ENCODE data around the gene TMA7B.

TMA7B gene

DNA sequence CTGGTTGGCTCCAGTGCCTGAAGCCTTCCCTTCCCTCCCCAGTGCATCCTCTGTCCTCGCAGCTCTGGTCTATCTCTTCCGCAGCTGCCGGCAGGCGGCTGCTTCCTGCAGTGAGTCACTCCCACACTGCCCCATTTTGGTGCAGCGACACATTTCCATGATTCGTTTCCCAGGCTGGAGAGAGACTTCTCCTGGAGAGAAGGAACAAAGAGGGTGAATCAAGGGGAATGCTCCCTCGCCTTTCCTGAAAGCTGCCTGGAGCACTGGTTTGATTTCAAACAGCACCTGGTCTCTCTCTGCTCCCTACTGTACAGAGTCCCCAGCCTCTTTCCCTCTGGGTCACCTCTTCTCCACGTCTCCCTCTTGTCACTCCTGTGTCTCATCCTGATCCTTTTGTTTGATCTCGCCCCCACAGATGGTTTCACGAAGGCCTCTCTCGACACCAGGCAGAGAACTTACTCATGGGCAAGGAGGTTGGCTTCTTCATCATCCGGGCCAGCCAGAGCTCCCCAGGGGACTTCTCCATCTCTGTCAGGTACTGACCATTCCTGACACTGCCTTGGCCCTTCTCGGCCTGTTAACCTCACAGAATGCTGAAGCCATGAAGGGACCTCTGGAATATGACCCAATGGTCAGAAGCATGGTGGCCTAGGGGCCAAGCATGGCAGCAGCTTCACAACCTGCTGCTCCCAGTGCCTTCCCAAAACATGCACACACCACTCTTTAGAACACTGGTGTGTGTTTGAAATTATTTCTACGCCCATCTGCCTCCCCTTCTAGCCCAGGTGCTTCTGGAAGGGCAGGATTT, at the start of gene TMA7B:
Gene TMA7B, plus strand, starts transcription at position 758 of the 808 bp plus-strand sequence. CDS start 3,978 bp downstream, outside the sequence.
- DNase-seq (ENCODE audit: low read depth in 2 of 2) = no peak

DNA sequence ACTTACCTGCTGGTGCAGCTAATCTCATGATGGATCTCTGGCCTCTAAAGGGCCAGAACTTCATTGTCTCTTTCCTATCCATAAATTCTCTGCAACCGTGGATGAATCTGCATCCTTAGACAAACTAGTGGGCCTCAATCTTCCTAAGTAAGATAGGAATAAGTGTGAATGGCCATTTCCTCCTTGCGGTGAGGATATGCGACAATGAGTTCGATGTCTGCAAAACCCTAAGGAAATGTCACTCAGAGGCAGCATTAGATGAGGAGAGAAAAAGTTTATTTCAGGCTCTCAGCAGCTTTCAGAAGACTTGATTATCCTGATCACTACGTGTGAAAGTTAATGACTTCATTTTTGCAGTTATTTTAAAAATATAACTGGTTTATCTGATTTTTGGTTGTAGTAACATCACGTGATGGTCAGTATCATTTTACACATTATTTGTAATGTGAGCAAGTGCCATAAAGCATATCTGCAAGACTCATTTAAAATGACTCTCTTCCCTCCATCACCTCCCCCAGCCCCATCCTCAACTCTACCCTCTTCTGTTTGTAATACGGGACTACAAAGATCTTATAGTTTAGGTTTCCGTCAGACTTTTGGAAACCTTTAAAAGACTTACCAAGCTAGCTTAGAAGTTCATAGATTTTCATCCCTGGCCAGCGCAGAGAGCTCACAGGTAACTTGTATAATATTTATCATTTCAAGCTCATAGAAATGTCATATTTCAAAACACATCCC, 49.2 kb upstream of the TMA7B start:
- DNase-seq (ENCODE audit: low read depth in 2 of 2) = no peak

DNA sequence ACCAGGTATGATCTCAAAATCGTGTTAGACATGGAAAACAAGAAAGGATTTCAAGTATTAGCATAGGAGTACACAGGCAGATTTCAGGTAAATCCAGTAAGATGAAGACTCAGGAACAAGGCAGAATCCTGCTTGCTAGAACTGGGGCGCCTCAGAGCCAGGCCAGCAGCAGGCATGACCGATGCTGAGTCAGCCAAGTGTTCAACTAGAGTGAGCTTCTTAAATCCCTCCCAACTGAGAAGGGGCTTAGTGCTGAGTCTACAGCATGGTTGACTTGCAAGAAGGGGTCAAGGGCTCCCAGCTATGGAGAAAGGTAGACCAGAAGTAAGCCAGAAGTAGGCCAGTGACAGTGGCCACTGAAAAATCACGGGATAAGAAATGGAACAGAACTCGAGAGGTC, 46.9 kb upstream of the TMA7B start:
- no peak for DNase-seq (ENCODE audit: low read depth in 2 of 2)

DNA sequence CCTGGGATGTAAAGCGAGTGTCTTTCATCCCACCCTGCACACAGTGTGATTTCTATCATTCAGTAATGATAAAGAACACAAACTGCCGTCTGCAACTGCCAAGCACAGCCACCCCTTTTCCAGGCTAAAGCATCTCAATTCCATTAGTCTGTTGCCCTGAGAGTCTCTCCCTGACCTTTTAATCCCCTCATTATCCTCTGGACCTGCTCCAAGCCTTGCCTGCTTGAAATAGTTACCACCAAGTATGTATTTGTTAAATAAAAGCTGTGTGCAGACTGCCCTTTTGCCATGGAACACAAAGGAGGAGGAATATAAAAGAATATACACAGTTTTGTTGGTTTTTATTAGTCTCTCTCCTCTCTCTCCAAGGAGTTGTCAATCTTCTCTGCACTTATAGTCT, 46.3 kb upstream of the TMA7B start:
- DNase-seq (ENCODE audit: low read depth in 2 of 2) = no peak

DNA sequence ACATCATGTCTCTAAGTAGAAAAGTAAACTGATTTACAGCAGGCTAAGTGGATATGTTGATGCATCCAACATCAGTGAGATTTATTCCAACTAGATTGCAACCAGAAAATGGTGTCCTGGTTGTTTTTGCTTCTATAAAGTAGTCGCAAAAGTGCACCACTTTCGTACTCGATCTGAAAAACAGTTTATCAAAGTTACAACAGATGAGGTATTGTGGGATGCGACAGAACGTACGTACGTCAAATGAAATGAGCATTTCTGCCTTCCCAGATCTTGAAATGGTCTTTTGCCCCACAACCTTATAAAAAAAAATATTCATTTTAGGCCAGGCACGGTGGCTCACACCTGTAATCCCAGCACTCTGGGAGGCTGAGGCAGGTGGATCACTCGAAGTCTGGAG, 45.6 kb upstream of the TMA7B start:
- DNase-seq (ENCODE audit: low read depth in 2 of 2) = no peak

DNA sequence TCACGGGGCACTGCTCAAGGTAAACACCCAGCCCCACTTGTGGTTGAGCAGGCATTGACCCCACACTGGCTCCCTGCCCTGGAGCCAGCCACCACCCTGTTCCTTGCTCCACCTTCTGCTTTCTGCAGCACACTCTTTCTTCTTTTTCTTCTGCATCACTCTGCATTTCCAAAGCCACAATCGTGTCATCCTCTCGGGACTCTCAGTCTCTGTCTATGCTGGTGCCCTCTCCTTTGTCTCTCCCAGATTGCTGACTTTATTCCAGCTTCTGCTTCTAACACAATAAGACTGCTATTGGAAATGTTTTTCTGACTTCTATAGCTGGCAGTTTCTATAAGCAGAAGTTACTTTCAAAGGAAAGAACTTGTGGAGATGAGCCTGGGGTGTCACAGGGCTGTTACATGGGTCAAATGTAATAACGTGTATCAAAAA, 44.9 kb upstream of the TMA7B start:
- no peak for DNase-seq (ENCODE audit: low read depth in 2 of 2)

DNA sequence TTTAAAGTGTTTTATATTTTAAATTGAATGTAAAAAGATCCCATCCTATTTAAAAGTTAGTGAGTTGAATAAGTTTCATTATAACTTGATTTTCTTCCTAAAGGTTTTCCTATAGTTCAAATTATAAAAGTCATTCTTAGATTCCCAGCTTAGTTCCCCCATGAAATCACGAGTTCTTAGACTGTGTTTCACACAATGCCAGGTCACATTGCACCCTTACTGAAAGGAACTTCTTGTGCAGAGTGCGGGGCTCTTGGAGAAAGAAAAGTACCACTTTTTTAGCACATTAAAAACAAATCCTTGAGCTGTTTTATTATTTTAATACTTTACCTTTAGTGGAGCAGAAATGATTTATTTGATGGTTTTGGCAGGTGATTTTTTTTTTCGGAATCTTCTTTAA, 43.7 kb upstream of the TMA7B start:
- no peak for DNase-seq (ENCODE audit: low read depth in 2 of 2)

DNA sequence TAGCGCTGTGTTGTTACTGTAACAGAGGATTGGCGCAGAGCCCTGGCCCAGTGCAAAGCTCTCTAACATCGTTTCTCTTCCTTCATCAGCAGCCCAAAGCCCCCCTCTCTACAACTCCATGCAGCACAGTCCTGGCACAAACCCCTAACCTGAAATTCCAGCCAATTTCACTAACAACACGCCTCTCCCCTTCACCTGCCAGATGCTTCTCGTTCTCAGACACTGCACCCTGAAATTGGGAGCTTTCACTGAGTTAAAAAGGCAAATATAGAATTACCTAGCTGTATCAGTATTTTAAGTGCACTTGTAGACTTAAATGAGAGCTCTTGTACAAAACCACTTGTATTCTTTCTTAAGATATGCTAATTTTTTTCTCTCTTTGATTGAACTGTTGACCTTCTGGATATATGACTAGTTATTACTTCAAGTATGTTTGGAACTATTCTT, 43.0 kb upstream of the TMA7B start:
- no peak for DNase-seq (ENCODE audit: low read depth in 2 of 2)

DNA sequence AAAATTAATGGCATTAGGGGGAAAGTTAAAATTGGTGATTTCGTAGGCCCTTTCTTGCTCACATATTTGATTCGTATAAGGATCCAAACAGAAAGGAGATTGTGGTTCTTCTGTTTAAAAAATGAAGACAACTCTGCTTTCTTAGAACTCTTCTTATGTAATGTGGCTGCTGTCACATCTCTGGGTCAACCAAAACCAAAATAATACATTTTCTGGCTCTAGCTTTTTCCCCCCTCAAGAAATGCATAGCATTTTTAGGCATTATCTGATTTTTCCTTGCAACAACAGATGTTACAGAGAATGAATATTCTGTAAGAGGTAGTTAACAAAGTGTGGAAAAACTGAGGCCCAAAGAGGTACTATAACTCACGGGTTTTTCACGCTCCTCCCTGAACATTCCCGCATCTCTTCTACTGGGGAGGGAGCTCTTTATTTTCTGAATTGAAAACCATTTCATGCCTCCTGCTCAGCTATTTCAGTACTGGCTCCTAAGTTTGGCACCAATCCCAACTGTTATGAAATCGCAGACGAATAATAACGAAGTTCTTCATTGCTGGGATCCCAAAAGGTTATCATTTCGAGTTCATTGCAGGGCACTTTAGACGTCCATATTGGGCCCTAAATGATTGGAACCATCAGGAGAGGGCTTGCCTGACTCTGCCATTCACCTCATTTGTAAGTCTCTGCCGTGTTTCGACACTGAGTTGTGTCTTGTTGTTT, 42.3 kb upstream of the TMA7B start:
- no peak for DNase-seq (ENCODE audit: low read depth in 2 of 2)

DNA sequence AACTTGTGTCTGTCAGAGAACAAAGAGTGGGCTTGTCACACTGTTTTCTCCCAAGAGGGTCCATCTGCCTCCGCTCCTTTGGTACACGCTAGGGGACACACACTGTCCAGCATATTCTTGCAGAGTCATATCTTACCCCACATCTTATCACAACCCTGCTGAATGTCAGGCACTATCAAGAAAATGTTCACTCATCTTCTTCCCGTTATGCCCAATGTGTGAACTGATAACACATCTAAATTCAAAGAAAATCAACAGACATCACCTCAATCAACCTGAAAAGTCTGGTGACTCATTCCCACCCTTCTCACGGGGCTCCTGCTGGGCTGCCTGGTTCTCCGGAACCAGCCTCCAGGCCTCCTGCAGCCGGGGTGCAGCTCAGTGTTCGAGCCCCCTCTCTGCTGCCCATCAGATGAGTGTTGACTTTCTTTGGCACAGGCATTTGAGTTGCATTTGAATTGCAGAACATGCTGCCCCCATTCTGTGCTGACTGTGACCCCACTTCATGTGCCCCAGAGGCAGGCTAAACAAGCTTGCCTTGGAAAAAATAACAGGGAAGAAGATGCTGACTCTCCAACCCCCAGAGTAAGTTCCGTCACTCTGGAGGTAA, 40.0 kb upstream of the TMA7B start:
- peak; percentile 59 to 67 for DNase-seq (ENCODE audit: low read depth in 2 of 2)

DNA sequence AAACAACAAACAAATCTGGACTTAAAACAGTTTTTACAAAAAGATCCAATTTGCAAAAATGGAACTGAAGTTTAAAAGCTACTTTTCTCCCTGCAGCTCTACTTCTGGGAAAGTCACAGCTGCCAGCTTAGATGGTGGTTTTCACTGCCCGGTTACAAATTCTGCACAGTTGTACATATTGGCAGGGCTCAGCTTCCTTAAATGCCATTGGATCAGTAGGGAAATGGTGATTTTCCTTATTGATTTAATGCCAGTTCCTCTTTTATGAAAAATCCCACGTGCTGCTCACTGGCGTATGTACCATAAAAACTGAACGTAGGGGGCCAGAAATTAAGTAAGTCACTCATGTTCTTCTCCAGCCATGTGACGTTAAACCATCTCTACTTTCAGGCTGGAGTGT, 36.5 kb upstream of the TMA7B start:
- no peak for DNase-seq (ENCODE audit: low read depth in 2 of 2)

DNA sequence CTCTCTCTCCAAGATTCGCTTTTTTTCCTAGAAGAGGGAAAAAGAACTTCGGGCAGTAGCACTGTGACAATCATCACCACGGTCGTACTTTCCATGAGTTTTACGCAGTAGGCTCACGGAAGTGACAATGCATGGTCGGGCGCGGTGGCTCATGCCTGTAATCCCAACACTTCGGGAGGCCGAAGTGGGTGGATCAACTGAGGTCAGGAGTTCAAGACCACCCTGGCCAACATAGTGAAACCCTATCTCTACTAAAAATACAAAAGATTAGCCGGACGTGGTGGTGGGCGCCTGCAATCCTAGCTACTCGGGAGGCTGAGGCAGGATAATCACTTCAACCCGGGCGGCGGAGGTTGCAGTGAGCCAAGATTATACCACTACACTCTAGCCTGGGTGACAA, 35.9 kb upstream of the TMA7B start:
- no peak for DNase-seq (ENCODE audit: low read depth in 2 of 2)

DNA sequence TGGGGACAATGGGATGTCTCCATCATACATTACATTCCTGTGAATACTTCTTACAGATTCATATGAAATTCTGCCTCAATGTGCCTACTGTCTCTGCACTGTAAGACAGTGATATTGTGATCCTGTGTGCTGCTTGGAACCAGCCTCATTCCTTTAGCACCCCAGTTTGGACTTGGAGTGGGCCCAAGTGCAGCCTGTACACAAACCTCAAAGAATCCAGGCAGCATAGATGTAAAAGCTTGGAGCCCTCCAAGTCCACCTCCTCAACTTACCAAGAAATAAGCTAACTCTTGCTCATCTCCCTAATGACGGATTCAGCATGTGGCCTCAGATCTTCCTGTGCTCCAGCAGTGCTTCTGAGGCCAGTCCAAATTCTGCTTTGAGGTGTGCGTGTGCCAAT, 34.9 kb upstream of the TMA7B start:
- no peak for DNase-seq (ENCODE audit: low read depth in 2 of 2)

DNA sequence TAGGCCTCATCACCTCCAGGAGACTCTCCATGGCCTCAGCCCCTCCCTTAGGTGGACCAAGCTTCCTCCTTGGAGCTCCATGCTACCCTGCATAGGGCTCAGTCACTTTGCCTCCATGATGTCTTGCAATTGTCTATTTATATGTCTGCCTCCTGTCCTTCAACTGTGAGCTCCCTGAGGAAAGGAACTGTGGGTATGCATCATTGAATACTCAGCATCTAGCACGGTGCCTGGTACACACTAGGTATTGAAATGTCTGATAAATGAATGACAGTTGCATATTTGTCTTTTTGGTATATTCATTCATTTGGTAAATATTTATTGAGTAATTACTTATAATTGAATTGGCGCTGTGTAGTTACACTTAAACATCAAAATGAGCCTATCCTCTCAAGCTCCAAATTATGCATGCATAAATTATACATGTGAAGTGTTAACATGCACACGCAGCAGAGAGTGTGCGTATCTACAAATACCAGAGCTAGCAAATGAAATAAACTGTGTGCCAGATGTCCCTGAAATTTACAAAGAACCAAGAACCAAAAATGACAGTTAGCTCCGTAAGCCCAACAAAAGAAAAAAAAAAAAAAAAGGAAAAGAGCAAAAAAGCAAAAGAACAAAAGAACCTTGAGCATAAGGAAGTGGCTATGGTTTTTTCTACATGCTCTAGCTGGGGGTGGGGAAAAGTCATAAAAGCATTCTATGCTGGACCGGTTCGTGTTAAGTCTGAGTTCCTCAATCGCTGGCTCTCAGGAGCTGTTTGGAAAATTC, 34.1 kb upstream of the TMA7B start:
- no peak for DNase-seq (ENCODE audit: low read depth in 2 of 2)

DNA sequence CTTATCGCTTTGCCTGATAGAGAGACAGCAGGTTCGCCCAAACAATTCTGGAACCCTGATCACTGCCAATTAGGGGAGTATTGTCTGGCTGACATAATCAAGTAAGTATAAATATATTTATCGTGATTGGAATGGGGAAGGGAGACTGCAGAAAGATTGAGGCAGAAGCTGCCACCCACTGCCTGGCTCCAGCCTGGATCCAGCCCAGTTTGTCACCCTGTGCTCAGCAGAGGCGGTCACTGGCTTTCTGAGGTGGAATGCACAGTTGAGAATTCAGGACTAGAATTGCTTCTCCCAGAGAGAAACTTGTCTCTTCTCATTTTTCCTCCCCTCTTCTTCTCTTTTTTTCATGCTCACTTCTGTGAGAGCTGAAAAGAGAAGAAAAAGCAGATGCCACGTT, 33.4 kb upstream of the TMA7B start:
- DNase-seq (ENCODE audit: low read depth in 2 of 2) = no peak

DNA sequence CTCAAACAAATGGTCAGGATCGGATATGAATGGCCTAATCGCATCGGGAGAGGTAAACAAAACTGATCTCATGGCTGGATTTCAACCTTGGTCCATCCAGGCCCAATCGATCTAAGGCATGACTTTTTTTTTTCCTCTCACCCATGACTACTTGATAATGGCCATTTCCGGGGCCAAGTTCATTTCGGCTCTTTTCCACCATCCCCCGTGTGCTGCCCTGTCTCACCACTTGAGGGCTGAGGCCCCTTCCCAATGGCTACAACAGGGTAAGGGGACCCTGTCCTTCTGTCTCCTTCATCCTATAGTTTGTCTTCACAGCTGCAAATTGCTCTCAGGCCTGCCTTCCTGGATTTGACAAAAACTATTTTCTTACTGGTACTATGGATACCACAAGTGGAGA, 32.7 kb upstream of the TMA7B start:
- no peak for DNase-seq (ENCODE audit: low read depth in 2 of 2)

DNA sequence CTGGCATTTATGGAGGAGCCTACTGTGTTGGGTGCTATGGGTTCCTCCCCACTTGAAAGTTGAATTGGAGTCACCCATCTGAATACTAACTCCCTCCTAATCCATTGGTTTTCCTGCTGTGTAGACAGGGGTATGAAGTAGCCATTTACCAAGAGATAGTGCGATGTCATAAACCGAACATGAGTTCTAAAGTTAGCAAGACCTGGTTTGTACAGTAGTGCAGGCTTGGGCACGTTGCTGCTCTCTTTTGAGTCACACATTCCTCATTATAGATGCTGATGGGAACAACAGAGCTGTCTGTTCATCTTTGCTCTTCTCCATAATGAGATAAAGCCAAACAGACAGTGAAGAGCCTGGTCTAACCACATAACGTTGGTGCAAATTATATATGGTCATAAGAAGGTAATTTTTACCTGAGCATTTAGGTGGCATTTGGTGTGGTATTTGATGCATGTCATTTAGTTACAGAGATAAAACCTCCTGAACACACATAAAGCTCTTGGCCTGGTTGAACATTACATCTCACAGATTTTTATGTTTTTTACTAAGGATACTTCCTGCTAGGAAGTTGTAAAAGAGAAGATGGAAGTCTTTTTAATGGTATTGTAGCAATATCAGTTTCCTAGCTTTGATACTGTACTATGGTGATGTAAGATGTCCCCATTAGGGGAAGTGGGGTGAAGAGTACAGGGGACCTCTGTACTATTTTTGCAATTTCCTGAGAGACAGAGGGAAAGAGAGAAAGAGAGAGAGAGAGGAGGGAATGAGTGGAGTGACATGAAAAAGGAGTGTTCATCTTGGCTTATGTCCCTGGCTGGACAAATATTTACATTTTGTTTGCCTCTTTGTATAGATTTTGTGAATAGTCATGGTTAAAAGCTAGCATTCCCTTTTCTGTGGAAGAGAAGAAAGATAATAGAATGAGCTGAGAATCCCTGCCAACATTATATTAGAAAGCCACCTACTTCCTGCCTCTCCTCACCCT, 31.4 kb upstream of the TMA7B start:
- DNase-seq (ENCODE audit: low read depth in 2 of 2) = no peak

DNA sequence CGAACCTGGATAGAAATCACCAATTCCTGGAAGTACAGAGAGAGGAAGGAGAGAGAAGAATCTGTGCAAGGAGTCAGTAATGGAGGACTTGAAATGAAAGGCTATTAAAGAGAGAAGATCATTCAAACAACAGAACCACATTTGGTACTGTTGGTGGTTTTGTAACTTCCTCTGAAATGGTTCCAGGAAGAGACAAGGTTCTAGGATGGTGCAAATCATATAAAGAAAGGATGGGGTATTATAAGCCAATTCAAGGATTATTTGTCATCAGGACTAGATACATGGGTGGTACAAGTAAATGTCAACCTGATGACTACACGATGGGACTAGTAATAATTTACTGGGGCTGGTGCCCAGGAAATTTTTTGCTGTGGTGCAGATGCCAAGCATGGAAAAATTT, 28.9 kb upstream of the TMA7B start:
- DNase-seq (ENCODE audit: low read depth in 2 of 2) = no peak

DNA sequence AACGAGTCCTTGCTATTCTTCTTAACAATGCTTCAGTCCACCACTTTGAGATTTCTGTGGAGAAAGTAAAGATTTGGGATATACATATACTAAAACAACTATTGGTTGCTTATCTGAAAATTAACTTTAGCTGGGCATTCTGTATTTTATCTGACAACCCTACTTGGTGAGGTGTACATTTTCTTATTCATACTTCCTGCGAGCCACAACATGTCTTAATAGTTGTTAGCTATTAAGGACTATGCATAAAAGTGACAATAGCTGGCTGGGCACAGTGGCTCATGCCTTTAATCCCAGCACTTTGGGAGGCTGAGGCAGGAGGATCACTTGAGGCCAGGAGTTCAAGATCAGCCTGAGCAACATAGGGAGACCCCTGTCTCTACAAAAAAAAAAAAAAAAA, 28.0 kb upstream of the TMA7B start:
- no peak for DNase-seq (ENCODE audit: low read depth in 2 of 2)

All from stimulated activated CD4-positive, alpha-beta T cell treated with anti-CD3 and anti-CD28 coated beads, Interleukin-4, amount 100 ng/mL, for 48 hours (primary cell).